GM12891 (cell line): Measurements from ENCODE around the gene METTL9.
"Not testable (repeated sequence)": the region's sequence is repeated elsewhere in the genome, so short reads cannot be mapped to it uniquely, and the experiment has no call there.

Experiments used
- POLR2A ChIP-seq: IDR thresholded peaks from 2 replicates; pipeline ENCODE4 v1.6.1; 2011; ENCODE audit warnings: low read depth, low read length, control low read depth
- POLR2AphosphoS5 ChIP-seq: IDR thresholded peaks from 2 replicates; pipeline ENCODE4 v1.6.1; 2011; ENCODE audit warnings: low read depth, low read length, control low read depth

GRCh38 chr16:21690967-21691366, 91.6 kb downstream of the METTL9 start:
- not testable (repeated sequence) for TF ChIP-seq POLR2AphosphoS5, POLR2A
